Upper lobe of left lung (tissue), 6 donors: Measurements from ENCODE around the gene ITPR1. TPM values are rescaled to one million over a fixed set of nuclear protein-coding genes. Genes with fewer than 3 reads are reported as not detected.
A peak's percentile ranks its signal among the peaks of the same experiment; 100 is the strongest.

Source experiments
- ATAC-seq, 2 donors: fragments of 200-7000 bp; cut with Tn5 transposase; one replicate each; pipeline ENCODE4 v1.9.1; 2022; ENCODE audit warnings: mild to moderate bottlenecking in 2 of 2, moderate library complexity in 2 of 2; ENCODE audit not compliant: low FRiP score in 2 of 2
- DNase-seq, 2 donors: peaks; one replicate each; pipeline ENCODE4 v3.0.0-alpha.2; 2019 to 2020
- H3K27ac ChIP-seq, 4 donors: fragments of 200-600 bp; sonication (generic); one replicate each; pipeline ENCODE4 v1.5.1; 2016 to 2019
- H3K27me3 ChIP-seq, 4 donors: fragments of 200-600 bp; sonication (generic); one replicate each; pipeline ENCODE4 v1.5.1; 2017 to 2019
- H3K36me3 ChIP-seq, 4 donors: fragments of 200-600 bp; sonication (generic); one replicate each; pipeline ENCODE4 v1.5.1; 2016 to 2019
- H3K4me1 ChIP-seq, 4 donors: fragments of 200-600 bp; sonication (generic); one replicate each; pipeline ENCODE4 v1.5.1; 2018 to 2019
- H3K4me3 ChIP-seq, 4 donors: fragments of 200-600 bp; sonication (generic); one replicate each; pipeline ENCODE4 v1.5.1; 2017 to 2019; ENCODE audit warnings: mild to moderate bottlenecking in 2 of 4, moderate library complexity in 1 of 4
- H3K9me3 ChIP-seq, 4 donors: fragments of 200-600 bp; sonication (generic); one replicate each; pipeline ENCODE4 v1.5.1; 2018 to 2019
- EP300 ChIP-seq, 4 donors: sonication (generic); formaldehyde crosslinking; IDR thresholded peaks; one replicate each; pipeline ENCODE4 v1.5.1; 2017; ENCODE audit warnings: antibody characterized with exemption in 4 of 4, control low read depth in 2 of 4
- POLR2A ChIP-seq, 4 donors: fragments of 450-650 bp; IDR thresholded peaks; one replicate each; pipeline ENCODE4 v1.5.1; 2016 to 2017; ENCODE audit warnings: antibody characterized with exemption in 4 of 4, mild to moderate bottlenecking in 2 of 4
- POLR2AphosphoS5 ChIP-seq, 2 donors: sonication (generic); formaldehyde crosslinking; IDR thresholded peaks; one replicate each; pipeline ENCODE4 v1.5.1; 2017; ENCODE audit warnings: antibody characterized with exemption in 2 of 2
- WGBS, 2 donors: methylation state at CpG; one replicate each; pipeline ENCODE4 v1.1.5; 2017 to 2018; 5-methylcytosine and 5-hydroxymethylcytosine counted together
- total RNA-seq, 6 donors: library from RNA; depleted of rRNA in 4 of 6; stranded (reverse); fragments of >200 nt in 4 of 6; gene quantifications; one replicate each; pipeline versions ENCODE4 v1.1.0 to v1.2.1, GENCODE V29; 2016 to 2021
- TF ChIP-seq, protein P1 (sequence below), 6 experiments: fragments of 450-650 bp in 4 of 6; fragments of 200-600 bp in 2 of 6; sonication (generic) in 2 of 6; IDR thresholded peaks; one replicate each; pipeline ENCODE4 v1.5.1; 2016 to 2019; ENCODE audit warnings: antibody characterized with exemption in 6 of 6
- donor health status: DM: no; HTN: no; CAD: no; lungs with moderate emphysema.
- donor health status: DM: no; HTN: yes; CAD: no; lungs with severe emphysema.

ITPR1 gene
- total RNA-seq, 6 donors from 2014 or later = 55.5 to 136 (median 66.2) TPM

DNA sequence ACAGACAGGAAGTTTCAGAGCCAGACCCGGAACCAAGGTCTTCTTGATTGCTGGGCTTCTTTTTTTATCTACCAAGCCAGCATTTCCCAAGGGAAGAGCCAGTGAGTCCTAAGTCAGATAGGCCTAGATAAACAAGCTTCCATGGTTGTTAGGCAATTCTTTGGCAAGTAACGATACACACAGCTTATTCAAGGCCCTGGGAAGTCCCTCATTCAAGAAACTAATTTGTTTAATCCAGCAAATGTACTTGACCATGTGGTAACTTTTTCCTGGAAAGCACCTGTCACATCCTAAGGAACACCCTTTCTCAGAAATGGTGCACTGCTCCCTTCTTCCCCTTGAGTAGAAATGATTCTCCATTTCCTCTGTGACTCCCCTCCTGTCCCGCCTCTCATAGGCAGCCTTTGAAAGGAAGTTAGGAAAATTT lies 209.9 kb downstream of the ITPR1 start:
- Histone ChIP-seq H3K4me1 (peaks cover 12 to 17% (median 13%) of the 10 kb centered on the region in 4 donors), H3K36me3 (peaks cover 5 to 52% (median 8%) of the 10 kb centered on the region in 4 donors), H3K27ac (peak overlapping the region; percentile 40 to 62 (median 41)), H3K9me3 (no peaks in the 10 kb centered on the region), H3K27me3 (no peaks in the 10 kb centered on the region), H3K4me3 (no peak overlapping the region)
- DNase-seq = no peak
- ATAC-seq = peak; percentile 60 to 68
- TF ChIP-seq POLR2A (IDR thresholded peaks at IDR 0.05) = no peak
- TF ChIP-seq POLR2AphosphoS5 (IDR thresholded peaks at IDR 0.05) = peak; percentile 55 to 85
- peak; percentile 80 to 93 (median 85) for TF ChIP-seq EP300 (IDR thresholded peaks at IDR 0.05)
- TF ChIP-seq, protein P1, sequence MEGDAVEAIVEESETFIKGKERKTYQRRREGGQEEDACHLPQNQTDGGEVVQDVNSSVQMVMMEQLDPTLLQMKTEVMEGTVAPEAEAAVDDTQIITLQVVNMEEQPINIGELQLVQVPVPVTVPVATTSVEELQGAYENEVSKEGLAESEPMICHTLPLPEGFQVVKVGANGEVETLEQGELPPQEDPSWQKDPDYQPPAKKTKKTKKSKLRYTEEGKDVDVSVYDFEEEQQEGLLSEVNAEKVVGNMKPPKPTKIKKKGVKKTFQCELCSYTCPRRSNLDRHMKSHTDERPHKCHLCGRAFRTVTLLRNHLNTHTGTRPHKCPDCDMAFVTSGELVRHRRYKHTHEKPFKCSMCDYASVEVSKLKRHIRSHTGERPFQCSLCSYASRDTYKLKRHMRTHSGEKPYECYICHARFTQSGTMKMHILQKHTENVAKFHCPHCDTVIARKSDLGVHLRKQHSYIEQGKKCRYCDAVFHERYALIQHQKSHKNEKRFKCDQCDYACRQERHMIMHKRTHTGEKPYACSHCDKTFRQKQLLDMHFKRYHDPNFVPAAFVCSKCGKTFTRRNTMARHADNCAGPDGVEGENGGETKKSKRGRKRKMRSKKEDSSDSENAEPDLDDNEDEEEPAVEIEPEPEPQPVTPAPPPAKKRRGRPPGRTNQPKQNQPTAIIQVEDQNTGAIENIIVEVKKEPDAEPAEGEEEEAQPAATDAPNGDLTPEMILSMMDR (IDR thresholded peaks at IDR 0.05) = no peak
- 21 to 33% methylated on average over 3 of the region's 3 CpGs for WGBS, 2 donors

DNA sequence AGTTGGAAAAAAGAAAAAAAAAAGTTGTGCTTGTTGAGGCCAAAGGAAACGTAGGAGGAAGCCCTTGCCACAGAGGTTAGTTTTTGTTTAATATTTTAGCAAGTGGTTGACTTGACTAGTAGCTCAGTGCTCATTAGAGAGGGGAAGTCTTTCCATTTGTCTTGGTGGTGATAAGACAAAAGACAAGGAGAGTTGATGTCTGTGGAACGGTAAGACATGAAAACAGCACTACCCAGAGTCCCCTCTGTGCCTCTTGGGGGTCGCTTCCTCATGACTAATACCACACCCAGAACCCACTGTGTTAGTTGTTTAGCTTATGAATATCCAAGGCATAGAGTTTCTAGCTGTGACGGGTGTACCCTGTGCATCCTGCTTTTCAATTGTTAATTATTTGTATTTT lies 211.4 kb downstream of the ITPR1 start:
- Histone ChIP-seq H3K4me3 (no peak overlapping the region), H3K27ac (peak overlapping the region in 1 of 4 donors; percentile 10), H3K36me3 (peaks cover 5 to 52% (median 8%) of the 10 kb centered on the region in 4 donors), H3K4me1 (peaks cover 12 to 17% (median 13%) of the 10 kb centered on the region in 4 donors), H3K27me3 (no peaks in the 10 kb centered on the region), H3K9me3 (no peaks in the 10 kb centered on the region)
- ATAC-seq = no peak
- TF ChIP-seq, protein P1 (IDR thresholded peaks at IDR 0.05) = no peak
- TF ChIP-seq POLR2AphosphoS5 (IDR thresholded peaks at IDR 0.05) (no peak), EP300 (IDR thresholded peaks at IDR 0.05) (no peak), POLR2A (IDR thresholded peaks at IDR 0.05) (no peak)
- no peak for DNase-seq
- WGBS, 2 donors = 62% methylated on average over 4 of the region's 4 CpGs

DNA sequence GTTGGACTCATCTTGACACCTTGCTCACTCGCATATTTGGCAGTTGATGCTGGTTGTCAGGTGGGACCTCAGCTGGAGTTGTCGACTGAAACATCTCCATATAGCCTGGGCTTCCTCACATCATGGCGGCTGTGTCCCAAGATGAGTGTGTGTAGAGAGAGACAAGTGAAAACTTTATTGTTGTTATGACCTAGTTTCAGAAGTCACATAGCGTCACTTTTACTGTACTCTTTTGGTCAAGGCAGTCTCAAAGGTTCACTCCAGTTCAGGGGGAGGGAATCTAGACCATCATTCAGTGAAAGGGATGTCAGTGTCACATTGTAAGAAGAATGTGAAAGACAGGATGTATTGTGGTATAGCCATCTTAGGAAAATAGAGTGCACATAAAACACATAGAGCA lies 214.2 kb downstream of the ITPR1 start:
- Histone ChIP-seq H3K4me1 (peaks cover 17 to 26% (median 19%) of the 10 kb centered on the region in 4 donors), H3K27me3 (no peaks in the 10 kb centered on the region), H3K4me3 (no peak overlapping the region), H3K9me3 (no peaks in the 10 kb centered on the region), H3K36me3 (peaks cover 0 to 34% (median 8%) of the 10 kb centered on the region in 4 donors), H3K27ac (no peak overlapping the region)
- TF ChIP-seq POLR2A (IDR thresholded peaks at IDR 0.05) (no peak), POLR2AphosphoS5 (IDR thresholded peaks at IDR 0.05) (no peak), EP300 (IDR thresholded peaks at IDR 0.05) (no peak)
- TF ChIP-seq, protein P1 (IDR thresholded peaks at IDR 0.05) = no peak
- DNase-seq (no peak), ATAC-seq (no peak)
- WGBS, 2 donors = 93 to 100% methylated on average over 4 of the region's 4 CpGs

DNA sequence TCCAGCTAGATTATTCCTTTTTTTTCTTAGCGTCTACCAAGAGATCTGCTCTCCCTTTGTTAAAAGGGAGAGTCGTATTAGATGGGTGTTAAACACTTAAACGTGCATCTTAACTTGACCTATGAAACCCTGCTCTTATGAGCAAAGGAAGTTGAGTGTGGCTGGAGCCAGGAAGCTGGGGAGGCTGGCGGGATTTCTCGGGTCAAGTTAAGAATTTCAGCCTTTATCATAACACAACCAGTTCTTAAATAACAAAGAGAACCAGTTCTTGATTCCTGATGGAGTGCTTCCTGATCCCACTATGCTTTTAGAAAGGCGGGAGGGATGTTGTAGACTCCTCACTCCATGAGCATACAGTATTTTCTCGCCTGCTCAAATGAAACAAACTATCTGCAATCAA lies 215.1 kb downstream of the ITPR1 start:
- DNase-seq = no peak
- Histone ChIP-seq H3K27ac (no peak overlapping the region), H3K4me1 (peaks cover 11 to 17% (median 13%) of the 10 kb centered on the region in 4 donors), H3K9me3 (no peaks in the 10 kb centered on the region), H3K27me3 (no peaks in the 10 kb centered on the region), H3K4me3 (no peak overlapping the region), H3K36me3 (peaks cover 0 to 34% (median 8%) of the 10 kb centered on the region in 4 donors)
- 48 to 49% methylated on average over 7 of the region's 7 CpGs for WGBS, 2 donors
- no peak for ATAC-seq
- no peak for TF ChIP-seq POLR2AphosphoS5 (IDR thresholded peaks at IDR 0.05)
- no peak for TF ChIP-seq EP300 (IDR thresholded peaks at IDR 0.05)

DNA sequence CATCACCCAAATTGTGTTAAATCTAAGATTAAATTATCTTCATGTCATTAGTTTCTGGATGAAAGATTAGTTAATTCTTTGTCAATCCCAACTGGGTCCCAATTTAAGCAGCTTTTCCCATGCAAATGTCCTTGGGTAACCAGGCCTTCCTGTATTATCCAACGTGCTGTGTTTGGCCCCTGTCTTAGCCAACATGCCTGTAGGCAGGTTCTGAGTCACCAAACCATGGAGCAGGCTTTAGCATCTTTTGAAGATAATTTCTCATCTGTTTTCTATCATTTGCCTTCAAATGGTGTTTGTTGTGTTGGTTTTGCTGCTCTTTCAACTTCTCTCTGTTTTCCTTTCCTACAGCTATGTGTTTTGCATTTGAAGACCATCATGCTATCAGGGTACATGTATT lies 216.2 kb downstream of the ITPR1 start:
- no peaks in the 10 kb centered on the region for H3K27me3 ChIP-seq
- H3K4me3 ChIP-seq = no peak overlapping the region
- TF ChIP-seq, protein P1 (IDR thresholded peaks at IDR 0.05) = no peak
- no peak for TF ChIP-seq POLR2AphosphoS5 (IDR thresholded peaks at IDR 0.05)
- TF ChIP-seq POLR2A (IDR thresholded peaks at IDR 0.05) = no peak
- TF ChIP-seq EP300 (IDR thresholded peaks at IDR 0.05) = no peak
- 32 to 53% methylated on average over 1 of the region's 1 CpG for WGBS, 2 donors
- peaks cover 0 to 34% (median 8%) of the 10 kb centered on the region in 4 donors for H3K36me3 ChIP-seq
- H3K9me3 ChIP-seq = no peaks in the 10 kb centered on the region
- no peak for ATAC-seq
- peaks cover 5 to 13% (median 8%) of the 10 kb centered on the region in 4 donors for H3K4me1 ChIP-seq
- DNase-seq = no peak
- no peak overlapping the region for H3K27ac ChIP-seq
